B cell (primary cell): ENCODE results near the gene PIM1. TPM values are rescaled to one million over a fixed set of nuclear protein-coding genes. Genes with fewer than 3 reads are reported as not detected.

ENCODE experiments used
- ATAC-seq: fragments of 200-7000 bp; cut with Tn5 transposase; one replicate; pipeline ENCODE4 v1.10.0; 2021; ENCODE audit warnings: low read depth, mild to moderate bottlenecking, moderate number of reproducible peaks, moderate library complexity
- CTCF ChIA-PET: fragments of 350-600 bp; sonication (Branson Sonifier 250); formaldehyde crosslinking; loops from one replicate; lab custom pipeline; 2021; ENCODE audit warnings: antibody characterized with exemption, inconsistent platforms; lab: Charles Lee
- POLR2A ChIA-PET: fragments of 350-600 bp; sonication (Branson Sonifier 250); formaldehyde crosslinking; loops from one replicate; lab custom pipeline; 2021; ENCODE audit warnings: antibody characterized with exemption; lab: Charles Lee
- DNase-seq: peaks from one replicate; pipeline ENCODE4 v3.0.0; 2013
- H2AFZ ChIP-seq: 2 replicates; pipeline ENCODE4 v1.6.1; 2012; ENCODE audit warnings: mild to moderate bottlenecking, low read depth, low read length; ENCODE audit not compliant: insufficient read depth, poor library complexity, severe bottlenecking
- H3K27ac ChIP-seq, 2 donors: 1 replicate in 1 of 2; 2 replicates in 1 of 2; pipeline ENCODE4 v1.5.1; 2012 to 2013; ENCODE audit warnings: low read length in 2 of 2, mild to moderate bottlenecking in 2 of 2, moderate library complexity in 1 of 2
- H3K27me3 ChIP-seq, 4 experiments: fragments of 200-600 bp in 1 of 4; sonication (generic) in 1 of 4; replicated peaks in 1 of 4; 1 replicate in 2 of 4; 2 replicates in 2 of 4; pipeline versions ENCODE4 v1.6.1 to v1.7.0; 2013 to 2016; ENCODE audit warnings: low read length in 3 of 4, mild to moderate bottlenecking in 2 of 4, mixed read lengths in 1 of 4, moderate library complexity in 1 of 4; ENCODE audit not compliant: insufficient read depth in 4 of 4, control insufficient read depth in 3 of 4; ENCODE audit errors: control extremely low read depth in 1 of 4
- H3K36me3 ChIP-seq, 2 experiments: replicated peaks in 1 of 2; 1 replicate in 1 of 2; 2 replicates in 1 of 2; pipeline versions ENCODE4 v1.6.1 to v1.7.1; 2013; ENCODE audit warnings: low read length in 1 of 2; ENCODE audit not compliant: insufficient read depth in 2 of 2, control insufficient read depth in 1 of 2; ENCODE audit errors: control extremely low read depth in 1 of 2, extremely low read depth in 1 of 2
- H3K4me1 ChIP-seq, 2 donors: fragments of 200-600 bp in 1 of 2; sonication (generic) in 1 of 2; 1 replicate in 1 of 2; 2 replicates in 1 of 2; pipeline versions ENCODE4 v1.5.1 to v1.6.1; 2013 to 2017; ENCODE audit warnings: low read length in 2 of 2; ENCODE audit not compliant: control insufficient read depth in 2 of 2, insufficient read depth in 2 of 2
- H3K4me2 ChIP-seq: replicated peaks from 2 replicates; pipeline ENCODE3; 2012; ENCODE audit warnings: mild to moderate bottlenecking, low read depth, low read length; ENCODE audit not compliant: poor library complexity, severe bottlenecking
- H3K4me3 ChIP-seq, 5 experiments: fragments of 200-600 bp in 1 of 5; sonication (generic) in 1 of 5; 1 replicate in 3 of 5; 2 replicates in 2 of 5; pipeline versions ENCODE4 v1.5.1 to v1.7.0; 2011 to 2016; ENCODE audit warnings: low read length in 4 of 5, mild to moderate bottlenecking in 4 of 5, low read depth in 2 of 5, control low read depth in 1 of 5, moderate library complexity in 1 of 5; ENCODE audit not compliant: insufficient read depth in 1 of 5; ENCODE audit errors: control extremely low read depth in 1 of 5, extremely low read depth in 1 of 5
- H3K79me2 ChIP-seq: fragments of 200-600 bp; sonication (generic); one replicate; pipeline ENCODE4 v1.6.0; 2016; ENCODE audit warnings: low read length; ENCODE audit not compliant: control insufficient read depth, insufficient read depth
- H3K9ac ChIP-seq: fragments of 200-600 bp; sonication (generic); 2 replicates; pipeline ENCODE4 v1.6.1; 2017; ENCODE audit warnings: mild to moderate bottlenecking, low read length, moderate library complexity
- H3K9me3 ChIP-seq, 3 donors: one replicate each; pipeline versions ENCODE4 v1.6.1 to v1.7.1; 2013; ENCODE audit warnings: low read length in 2 of 3; ENCODE audit not compliant: control insufficient read depth in 2 of 3, insufficient read depth in 1 of 3; ENCODE audit errors: control extremely low read depth in 1 of 3
- H4K20me1 ChIP-seq: 2 replicates; pipeline ENCODE4 v1.6.0; 2012; ENCODE audit warnings: mild to moderate bottlenecking, low read length; ENCODE audit not compliant: insufficient read depth, control insufficient read depth, poor library complexity, severe bottlenecking
- H3K27ac Mint-ChIP-seq: one replicate; pipeline ENCODE4 v1.8.0; 2021; ENCODE audit warnings: mixed read lengths
- H3K27me3 Mint-ChIP-seq: one replicate; pipeline ENCODE4 v1.8.0; 2021; ENCODE audit warnings: mixed read lengths
- H3K4me1 Mint-ChIP-seq: one replicate; pipeline ENCODE4 v1.8.0; 2021; ENCODE audit warnings: mixed read lengths
- H3K4me3 Mint-ChIP-seq: one replicate; pipeline ENCODE4 v1.8.0; 2021; ENCODE audit warnings: mixed read lengths
- H3K9me3 Mint-ChIP-seq: one replicate; pipeline ENCODE4 v1.8.0; 2022; ENCODE audit warnings: mixed read lengths; ENCODE audit not compliant: insufficient read depth
- EZH2 ChIP-seq: IDR thresholded peaks from 2 replicates; pipeline ENCODE4 v1.6.1; 2012; ENCODE audit warnings: borderline replicate concordance, low read depth, mild to moderate bottlenecking, moderate library complexity, low read length; ENCODE audit not compliant: insufficient read depth, poor library complexity, severe bottlenecking
- WGBS: methylation state at CpG from one replicate; pipeline ENCODE4 v1.1.5; 2013; ENCODE audit warnings: missing lambda C conversion rate; ENCODE audit not compliant: insufficient coverage; 5-methylcytosine and 5-hydroxymethylcytosine counted together
- intact Hi-C: fragments of 100-400 bp; cut with micrococcal nuclease; formaldehyde crosslinking; loops from one replicate; pipeline ENCODE4 v1.10.0; 2022
- polyA plus RNA-seq: library from polyadenylated mRNA; depleted of rRNA; stranded (reverse); fragments of >200 nt; gene quantifications from 2 replicates; pipeline ENCODE4 v1.2.3, GENCODE V29; 2012
- total RNA-seq, 2 donors: library from RNA; stranded (reverse); fragments of 120-200 nt in 1 of 2; gene quantifications; 1 replicate in 1 of 2; 2 replicates in 1 of 2; pipeline versions ENCODE4 v1.2.3 to v1.2.4, GENCODE V29; 2013 to 2022
- TF ChIP-seq, protein P1 (sequence below): fragments of 200-600 bp; IDR thresholded peaks from one replicate; pipeline ENCODE4 v1.8.0; 2022; ENCODE audit warnings: antibody characterized with exemption, mild to moderate bottlenecking

Gene PIM1
- total and polyA plus RNA-seq, 2 donors (not counting 1 experiment from before 2014, with no cell fraction given) = 13.6 to 102 TPM

GRCh38 chr6:37122861-37123260, 47.1 kb upstream of the PIM1 start:
- ChIA-PET CTCF (no interaction called here), POLR2A (no interaction called here)
- no peak overlapping the region for H3K4me2 ChIP-seq
- ATAC-seq (no peak), DNase-seq (no peak)
- Mint-ChIP-seq H3K9me3 (no peaks in the 10 kb centered on the region), H3K27ac (no peak overlapping the region), H3K27me3 (peaks cover 4% of the 10 kb centered on the region), H3K4me3 (no peak overlapping the region), H3K4me1 (peaks cover 4% of the 10 kb centered on the region)
- H3K79me2 ChIP-seq = no peaks in the 10 kb centered on the region
- WGBS = 100% methylated on average over 5 of the region's 5 CpGs
- no peaks in the 10 kb centered on the region for H3K4me1 ChIP-seq
- no peak overlapping the region for H3K4me3 ChIP-seq
- H2AFZ ChIP-seq = no peak overlapping the region
- H3K27me3 ChIP-seq = peaks cover 0 to 11% (median 0%) of the 10 kb centered on the region in 4 experiments
- no peaks in the 10 kb centered on the region for H3K9me3 ChIP-seq
- H3K36me3 ChIP-seq = no peaks in the 10 kb centered on the region
- TF ChIP-seq, protein P1, sequence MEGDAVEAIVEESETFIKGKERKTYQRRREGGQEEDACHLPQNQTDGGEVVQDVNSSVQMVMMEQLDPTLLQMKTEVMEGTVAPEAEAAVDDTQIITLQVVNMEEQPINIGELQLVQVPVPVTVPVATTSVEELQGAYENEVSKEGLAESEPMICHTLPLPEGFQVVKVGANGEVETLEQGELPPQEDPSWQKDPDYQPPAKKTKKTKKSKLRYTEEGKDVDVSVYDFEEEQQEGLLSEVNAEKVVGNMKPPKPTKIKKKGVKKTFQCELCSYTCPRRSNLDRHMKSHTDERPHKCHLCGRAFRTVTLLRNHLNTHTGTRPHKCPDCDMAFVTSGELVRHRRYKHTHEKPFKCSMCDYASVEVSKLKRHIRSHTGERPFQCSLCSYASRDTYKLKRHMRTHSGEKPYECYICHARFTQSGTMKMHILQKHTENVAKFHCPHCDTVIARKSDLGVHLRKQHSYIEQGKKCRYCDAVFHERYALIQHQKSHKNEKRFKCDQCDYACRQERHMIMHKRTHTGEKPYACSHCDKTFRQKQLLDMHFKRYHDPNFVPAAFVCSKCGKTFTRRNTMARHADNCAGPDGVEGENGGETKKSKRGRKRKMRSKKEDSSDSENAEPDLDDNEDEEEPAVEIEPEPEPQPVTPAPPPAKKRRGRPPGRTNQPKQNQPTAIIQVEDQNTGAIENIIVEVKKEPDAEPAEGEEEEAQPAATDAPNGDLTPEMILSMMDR = no peak
- no peak for TF ChIP-seq EZH2
- no peaks in the 10 kb centered on the region for H4K20me1 ChIP-seq
- intact Hi-C loops = no loop called here
- no peak overlapping the region for H3K9ac ChIP-seq
- no peak overlapping the region for H3K27ac ChIP-seq

DNA sequence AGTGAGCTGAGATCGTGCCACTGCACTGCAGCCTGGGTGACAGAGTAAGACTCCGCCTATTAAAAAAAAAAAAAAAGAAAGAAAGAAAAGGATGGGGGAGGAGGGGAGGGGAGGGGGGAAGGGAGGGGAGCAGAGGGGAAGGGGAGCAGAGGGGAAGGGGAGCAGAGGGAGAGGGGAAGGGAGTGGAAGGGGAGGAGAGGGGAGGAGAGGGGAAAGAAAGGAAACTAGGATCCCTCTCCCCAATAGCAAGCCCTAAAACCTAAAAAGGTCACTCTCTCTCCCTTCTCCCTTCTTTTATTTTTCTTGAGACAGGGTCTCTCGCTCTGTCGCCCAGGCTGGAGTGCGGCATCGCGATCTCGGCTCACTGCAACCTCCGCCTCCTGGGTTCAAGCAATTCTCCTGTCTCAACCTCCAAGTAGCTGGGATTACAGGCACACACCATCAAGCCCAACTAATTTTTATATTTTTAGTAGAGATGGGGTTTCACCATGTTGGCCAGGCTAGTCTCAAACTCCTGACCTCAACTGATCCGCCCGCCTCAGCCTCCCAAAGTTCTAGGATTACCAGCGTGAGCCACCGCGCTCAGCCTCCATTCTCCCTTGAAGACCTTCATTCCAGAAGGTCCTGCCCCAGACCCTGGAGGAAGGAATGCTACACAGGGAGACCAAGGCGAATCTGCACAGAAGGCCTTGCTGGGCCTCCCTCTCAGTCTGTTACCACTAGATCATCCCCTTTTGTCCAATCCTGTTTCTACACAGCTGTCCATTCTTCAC, 45.8 kb upstream of the PIM1 start:
- ATAC-seq (no peak), DNase-seq (no peak)
- Mint-ChIP-seq H3K27ac (no peak overlapping the region), H3K27me3 (peaks cover 4% of the 10 kb centered on the region), H3K9me3 (no peaks in the 10 kb centered on the region), H3K4me1 (peaks cover 4% of the 10 kb centered on the region), H3K4me3 (no peak overlapping the region)
- Histone ChIP-seq H3K4me1 (no peaks in the 10 kb centered on the region), H3K4me2 (no peak overlapping the region), H3K9me3 (no peaks in the 10 kb centered on the region), H2AFZ (no peak overlapping the region), H3K27ac (no peak overlapping the region), H3K27me3 (peaks cover 0 to 11% (median 0%) of the 10 kb centered on the region in 4 experiments), H3K9ac (no peak overlapping the region), H3K36me3 (no peaks in the 10 kb centered on the region), H4K20me1 (no peaks in the 10 kb centered on the region), H3K4me3 (no peak overlapping the region), H3K79me2 (no peaks in the 10 kb centered on the region)
- intact Hi-C loops = no loop called here
- ChIA-PET POLR2A (no interaction called here), CTCF (no interaction called here)
- 100% methylated on average over 5 of the region's 15 CpGs for WGBS
- TF ChIP-seq EZH2 = no peak
- TF ChIP-seq, protein P1 = no peak
